ENCODE measurements around the gene PRPF8.
"Not testable (repeated sequence)": the region's sequence is repeated elsewhere in the genome, so short reads cannot be mapped to it uniquely, and the experiment has no call there.

The PRPF8 gene

GRCh38 chr17:1716076-1716911 lies 31.6 kb upstream of the PRPF8 start:
- peak; percentile 98 to 100 (median 99) for DNase-seq

GRCh38 chr17:1715803-1716075 lies 31.1 kb upstream of the PRPF8 start:
- DNase-seq: no peak

- peak in 2 of 4 experiments; percentile 25 to 32 for DNase-seq
Observed at GRCh38 chr17:1714980-1715802, 30.5 kb upstream of the PRPF8 start.

GRCh38 chr17:1714427-1714979 lies 29.8 kb upstream of the PRPF8 start:
- no peak for DNase-seq

- DNase-seq: no peak
Observed at GRCh38 chr17:1713878-1714426, 29.3 kb upstream of the PRPF8 start.

GRCh38 chr17:1713160-1713877 lies 28.7 kb upstream of the PRPF8 start:
- no peak for DNase-seq

- DNase-seq: no peak
Observed at GRCh38 chr17:1712271-1712670, 27.6 kb upstream of the PRPF8 start.

- no peak for DNase-seq
Observed at GRCh38 chr17:1711804-1712203, 27.1 kb upstream of the PRPF8 start.

- no peak for DNase-seq
Observed at GRCh38 chr17:1710807-1711553, 26.3 kb upstream of the PRPF8 start.

GRCh38 chr17:1709971-1710806 lies 25.5 kb upstream of the PRPF8 start, which contains the start of gene TLCD2:
Gene TLCD2, minus strand, starts transcription at chr17:1710377. Its CDS starts 135 bp downstream, at chr17:1710242.
- DNase-seq: no peak

GRCh38 chr17:1709403-1709951 lies 24.8 kb upstream of the PRPF8 start:
- no peak for DNase-seq

GRCh38 chr17:1708791-1709346 lies 24.2 kb upstream of the PRPF8 start:
- not testable (repeated sequence) for DNase-seq

GRCh38 chr17:1707107-1707506 lies 22.4 kb upstream of the PRPF8 start:
- no peak for DNase-seq

GRCh38 chr17:1705004-1705403 lies 20.3 kb upstream of the PRPF8 start:
- DNase-seq: no peak

- DNase-seq: no peak
Observed at GRCh38 chr17:1703063-1703462, 18.4 kb upstream of the PRPF8 start.

- DNase-seq: not testable (repeated sequence)
Observed at GRCh38 chr17:1699891-1700290, 15.2 kb upstream of the PRPF8 start.

GRCh38 chr17:1697681-1698080 lies 13.0 kb upstream of the PRPF8 start:
- DNase-seq: no peak

- DNase-seq: no peak
Observed at GRCh38 chr17:1695365-1695764, 10.7 kb upstream of the PRPF8 start.

GRCh38 chr17:1693339-1693738 lies 8.7 kb upstream of the PRPF8 start:
- no peak for DNase-seq

GRCh38 chr17:1690544-1691221 lies 6.0 kb upstream of the PRPF8 start:
- no peak for DNase-seq
